ENCODE data around the gene PHC2.
"Not testable (repeated sequence)": the region's sequence is repeated elsewhere in the genome, so short reads cannot be mapped to it uniquely, and the experiment has no call there.

Gene PHC2

GRCh38 chr1:33316601-33317000 lies 114.3 kb downstream of the PHC2 start:
- TF ChIP-seq ZFX (IDR thresholded peaks at IDR 0.05) (no peak), CTCF (conservative IDR thresholded peaks at IDR 0.05) (no peak)
- H3K27ac ChIP-seq, result no peak overlapping the region

GRCh38 chr1:33314416-33314815 lies 116.5 kb downstream of the PHC2 start:
- no peak for TF ChIP-seq CTCF (conservative IDR thresholded peaks at IDR 0.05)
- no peak for TF ChIP-seq ZFX (IDR thresholded peaks at IDR 0.05)
- H3K27ac ChIP-seq, result no peak overlapping the region

DNA sequence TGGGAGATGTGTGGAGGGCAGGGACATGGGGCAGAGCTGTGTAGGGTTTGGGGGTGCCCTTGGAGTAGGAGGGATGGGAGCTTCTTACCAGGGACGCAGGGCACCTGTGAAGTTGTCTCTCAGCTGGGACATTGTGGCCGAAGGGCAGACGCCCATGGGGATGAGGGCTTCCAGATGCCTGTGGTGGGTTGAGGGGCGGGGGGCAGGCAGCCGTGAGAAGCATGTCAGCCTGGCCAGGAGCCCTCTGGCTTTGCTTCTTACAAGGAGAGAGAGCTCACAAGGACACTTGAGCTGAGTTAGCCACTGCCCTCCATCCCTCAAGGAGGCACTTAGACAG lies 118.5 kb downstream of the PHC2 start:
- H3K27ac ChIP-seq, result no peak overlapping the region
- TF ChIP-seq ZFX (IDR thresholded peaks at IDR 0.05) (no peak), CTCF (conservative IDR thresholded peaks at IDR 0.05) (no peak)

GRCh38 chr1:33311706-33312412 lies 119.0 kb downstream of the PHC2 start:
- TF ChIP-seq CTCF (conservative IDR thresholded peaks at IDR 0.05) (no peak), ZFX (IDR thresholded peaks at IDR 0.05) (no peak)
- no peak overlapping the region for H3K27ac ChIP-seq

DNA sequence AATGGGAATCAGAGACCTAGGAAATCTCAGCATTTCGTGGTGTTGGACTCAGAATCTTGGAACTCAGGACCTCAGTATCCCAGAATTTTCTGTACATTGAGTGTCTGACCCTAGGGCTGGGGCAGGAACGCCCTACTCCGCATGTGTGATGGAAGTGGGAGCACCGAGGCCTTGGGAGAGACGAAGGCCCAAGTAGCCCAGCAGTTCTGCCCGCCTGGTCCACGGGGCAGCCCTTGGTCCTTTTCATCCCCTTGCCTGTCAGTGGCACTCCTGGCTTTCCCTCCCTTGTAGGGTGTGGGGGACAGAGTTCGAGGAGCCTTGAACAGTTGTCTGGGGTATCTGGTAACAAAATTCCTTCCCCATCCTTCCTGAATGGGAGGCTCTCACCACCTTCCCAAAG lies 120.2 kb downstream of the PHC2 start:
- no peak overlapping the region for H3K27ac ChIP-seq
- no peak for TF ChIP-seq CTCF (conservative IDR thresholded peaks at IDR 0.05)
- TF ChIP-seq ZFX (IDR thresholded peaks at IDR 0.05), result no peak

DNA sequence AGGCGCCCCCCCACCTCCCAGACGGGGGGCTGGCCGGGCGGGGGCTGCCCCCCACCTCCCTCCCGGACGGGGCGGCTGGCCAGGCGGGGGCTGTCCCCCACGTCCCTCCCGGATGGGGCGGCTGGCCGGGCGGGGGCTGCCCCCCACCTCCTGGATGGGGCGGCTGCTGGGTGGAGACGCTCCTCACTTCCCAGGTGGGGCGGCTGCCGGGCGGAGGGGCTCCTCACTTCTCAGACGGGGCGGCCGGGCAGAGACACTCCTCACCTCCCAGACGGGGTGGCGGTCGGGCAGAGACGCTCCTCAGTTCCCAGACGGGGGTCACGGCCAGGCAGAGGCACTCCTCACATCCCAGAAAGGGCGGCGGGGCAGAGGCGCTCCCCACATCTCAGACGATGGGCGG lies 121.5 kb downstream of the PHC2 start:
- not testable (repeated sequence) for H3K27ac ChIP-seq

DNA sequence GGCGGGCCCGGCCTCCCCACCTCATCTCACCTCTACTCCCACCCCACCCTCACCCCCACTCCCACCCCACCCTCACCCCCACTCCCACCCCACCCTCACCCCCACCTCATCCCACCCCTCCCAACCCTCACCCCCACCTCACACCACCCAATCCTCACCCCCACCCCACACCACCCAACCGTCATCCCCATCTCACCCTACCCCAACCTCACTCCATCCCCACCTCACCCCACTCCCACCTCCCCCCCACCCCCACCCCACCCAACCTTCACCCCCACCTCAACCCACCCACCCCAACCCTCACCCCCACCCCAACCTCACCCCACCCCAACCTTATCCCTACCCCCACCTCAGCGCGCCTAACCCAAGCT lies 123.4 kb downstream of the PHC2 start:
- TF ChIP-seq CTCF (conservative IDR thresholded peaks at IDR 0.05) (no peak), ZFX (IDR thresholded peaks at IDR 0.05) (no peak)

More for the DNA sequence above, 123.4 kb downstream of the PHC2 start:
- no peak overlapping the region for H3K27ac ChIP-seq
